Activated CD4-positive, alpha-beta memory T cell treated with anti-CD3 and anti-CD28 coated beads for 36 hours (primary cell): Measurements from ENCODE around the gene TP63. TPM values are rescaled to one million over a fixed set of nuclear protein-coding genes. Genes with fewer than 3 reads are reported as not detected.
"Not testable (repeated sequence)": the region's sequence is repeated elsewhere in the genome, so short reads cannot be mapped to it uniquely, and the experiment has no call there.

Experiments used
- CTCF ChIA-PET: fragments of 350-600 bp; sonication (Branson Sonifier 250); formaldehyde crosslinking; loops from one replicate; lab custom pipeline; 2021; ENCODE audit warnings: antibody characterized with exemption, inconsistent platforms; lab: Charles Lee
- POLR2A ChIA-PET: fragments of 350-600 bp; sonication (Branson Sonifier 250); formaldehyde crosslinking; loops from one replicate; lab custom pipeline; 2021; ENCODE audit warnings: antibody characterized with exemption; lab: Charles Lee
- DNase-seq: peaks from one replicate; pipeline ENCODE4 v3.0.0-alpha.2; 2020
- H3K27ac Mint-ChIP-seq: one replicate; pipeline ENCODE4 v1.8.0; 2021; ENCODE audit warnings: mixed read lengths
- H3K27me3 Mint-ChIP-seq: one replicate; pipeline ENCODE4 v1.8.0; 2021; ENCODE audit warnings: mixed read lengths
- H3K36me3 Mint-ChIP-seq: one replicate; pipeline ENCODE4 v1.8.0; 2021; ENCODE audit warnings: mixed read lengths
- H3K4me1 Mint-ChIP-seq: one replicate; pipeline ENCODE4 v1.8.0; 2021; ENCODE audit warnings: low read depth, mixed read lengths
- H3K4me3 Mint-ChIP-seq: one replicate; pipeline ENCODE4 v1.8.0; 2021; ENCODE audit warnings: mild to moderate bottlenecking, mixed read lengths
- H3K9me3 Mint-ChIP-seq: one replicate; pipeline ENCODE4 v1.8.0; 2021; ENCODE audit warnings: mixed read lengths
- intact Hi-C: fragments of 100-400 bp; cut with micrococcal nuclease; formaldehyde crosslinking; loops from one replicate; pipeline ENCODE4 v1.15.1; 2023
- total RNA-seq, 2 experiments: library from RNA; stranded (reverse); gene quantifications; one replicate each; pipeline ENCODE4 v1.2.3, GENCODE V29; 2021

TP63 gene
- total RNA-seq, 2 experiments from 2014 or later, result 0.52 to 0.94 TPM

DNA sequence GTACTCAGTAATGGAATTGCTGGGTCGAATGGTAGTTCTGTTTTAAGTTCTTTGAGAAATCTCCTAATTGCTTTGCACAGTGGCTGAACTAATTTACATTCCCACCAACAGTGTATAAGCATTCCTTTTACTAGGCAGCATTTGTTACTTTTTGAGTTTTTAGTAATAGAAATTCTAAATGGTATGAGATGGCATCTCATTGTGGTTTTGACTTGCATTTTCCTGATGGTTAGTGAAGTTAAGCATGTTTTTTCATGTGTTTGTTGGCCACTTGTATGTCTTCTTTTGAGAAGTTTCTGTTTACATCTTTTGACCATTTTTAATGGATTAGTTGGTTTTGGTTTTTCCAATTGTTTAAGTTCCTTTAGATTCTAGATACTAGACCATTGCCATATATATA is 28.4 kb downstream of the TP63 start:
- H3K27me3 Mint-ChIP-seq, result peaks cover 4% of the 10 kb centered on the region
- POLR2A ChIA-PET, result no interaction called here
- peaks cover 16% of the 10 kb centered on the region for H3K9me3 Mint-ChIP-seq
- no peak overlapping the region for H3K4me3 Mint-ChIP-seq
- CTCF ChIA-PET, result no interaction called here
- no peak overlapping the region for H3K27ac Mint-ChIP-seq
- H3K36me3 Mint-ChIP-seq, result no peaks in the 10 kb centered on the region
- no peak for DNase-seq
- intact Hi-C loops, result no loop called here
- H3K4me1 Mint-ChIP-seq, result no peaks in the 10 kb centered on the region

DNA sequence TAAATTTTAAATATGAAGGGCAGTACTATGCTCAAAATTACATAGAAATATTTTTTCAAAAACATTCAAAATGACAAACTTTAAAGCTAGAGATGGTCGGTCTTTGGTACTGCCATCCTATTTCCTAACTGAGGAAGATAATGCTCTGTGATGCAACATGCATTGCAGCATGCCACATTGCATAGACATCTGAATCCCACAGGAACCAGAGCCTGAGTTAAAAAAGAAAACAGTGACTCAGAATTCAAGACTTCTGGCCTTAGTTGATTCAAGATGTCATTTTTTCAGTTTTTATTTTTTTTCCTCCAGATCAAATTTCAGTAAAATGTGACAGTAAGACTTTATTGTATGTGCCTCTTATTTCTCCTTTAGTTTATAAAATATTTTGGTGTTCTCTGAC is 33.1 kb downstream of the TP63 start:
- Mint-ChIP-seq H3K27me3 (peaks cover 2% of the 10 kb centered on the region), H3K27ac (no peak overlapping the region), H3K9me3 (no peaks in the 10 kb centered on the region), H3K4me1 (no peaks in the 10 kb centered on the region), H3K4me3 (no peak overlapping the region), H3K36me3 (no peaks in the 10 kb centered on the region)
- POLR2A ChIA-PET, result no interaction called here
- CTCF ChIA-PET, result no interaction called here
- intact Hi-C loops, result no loop called here
- no peak for DNase-seq

DNA sequence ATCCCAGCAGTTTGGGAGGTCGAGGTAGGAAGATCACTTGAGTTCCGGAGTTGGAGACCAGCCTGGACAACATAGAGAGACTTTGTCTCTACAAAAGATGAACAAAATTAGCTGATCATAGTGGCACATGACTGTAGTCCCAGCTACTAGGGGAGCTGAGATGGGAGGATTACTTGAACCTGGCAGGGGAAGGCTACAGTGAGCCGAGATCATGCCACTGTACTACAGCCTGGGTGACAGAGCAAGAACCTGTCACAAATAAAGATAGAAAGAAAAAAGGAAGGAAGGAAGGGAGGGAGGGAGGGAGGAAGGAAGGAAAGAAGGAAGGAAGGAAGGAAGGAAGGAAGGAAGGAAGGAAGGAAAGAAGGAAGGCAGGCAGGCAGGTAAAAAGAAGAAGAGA is 41.2 kb downstream of the TP63 start:
- CTCF ChIA-PET, H3K4me3 Mint-ChIP-seq, H3K27me3 Mint-ChIP-seq, intact Hi-C loops, POLR2A ChIA-PET, H3K27ac Mint-ChIP-seq, H3K36me3 Mint-ChIP-seq, H3K4me1 Mint-ChIP-seq, H3K9me3 Mint-ChIP-seq, DNase-seq: not testable (repeated sequence)

DNA sequence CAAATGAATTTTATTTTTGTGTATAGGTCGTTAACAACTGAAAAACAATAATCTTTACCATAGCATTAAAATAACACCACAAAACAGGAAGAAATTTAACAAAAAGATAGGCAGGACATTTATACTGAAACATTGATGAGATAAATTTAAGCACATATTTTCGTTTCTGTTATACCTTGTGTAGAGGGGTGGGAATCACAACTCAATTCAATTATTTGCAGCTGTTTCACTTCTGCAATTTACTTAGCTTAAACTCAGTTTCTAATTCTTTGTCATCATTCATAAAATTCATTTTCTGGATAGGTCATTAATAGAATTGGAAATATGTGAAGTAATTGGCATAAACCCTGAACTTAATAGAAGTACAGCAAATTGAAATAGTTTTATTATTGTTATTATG is 42.3 kb downstream of the TP63 start:
- H3K36me3 Mint-ChIP-seq, result no peaks in the 10 kb centered on the region
- no peak overlapping the region for H3K4me3 Mint-ChIP-seq
- H3K4me1 Mint-ChIP-seq, result peaks cover 4% of the 10 kb centered on the region
- H3K9me3 Mint-ChIP-seq, result peaks cover 4% of the 10 kb centered on the region
- peaks cover 1% of the 10 kb centered on the region for H3K27me3 Mint-ChIP-seq
- POLR2A ChIA-PET, result no interaction called here
- intact Hi-C loops, result no loop called here
- DNase-seq, result no peak
- CTCF ChIA-PET, result no interaction called here
- H3K27ac Mint-ChIP-seq, result no peak overlapping the region

DNA sequence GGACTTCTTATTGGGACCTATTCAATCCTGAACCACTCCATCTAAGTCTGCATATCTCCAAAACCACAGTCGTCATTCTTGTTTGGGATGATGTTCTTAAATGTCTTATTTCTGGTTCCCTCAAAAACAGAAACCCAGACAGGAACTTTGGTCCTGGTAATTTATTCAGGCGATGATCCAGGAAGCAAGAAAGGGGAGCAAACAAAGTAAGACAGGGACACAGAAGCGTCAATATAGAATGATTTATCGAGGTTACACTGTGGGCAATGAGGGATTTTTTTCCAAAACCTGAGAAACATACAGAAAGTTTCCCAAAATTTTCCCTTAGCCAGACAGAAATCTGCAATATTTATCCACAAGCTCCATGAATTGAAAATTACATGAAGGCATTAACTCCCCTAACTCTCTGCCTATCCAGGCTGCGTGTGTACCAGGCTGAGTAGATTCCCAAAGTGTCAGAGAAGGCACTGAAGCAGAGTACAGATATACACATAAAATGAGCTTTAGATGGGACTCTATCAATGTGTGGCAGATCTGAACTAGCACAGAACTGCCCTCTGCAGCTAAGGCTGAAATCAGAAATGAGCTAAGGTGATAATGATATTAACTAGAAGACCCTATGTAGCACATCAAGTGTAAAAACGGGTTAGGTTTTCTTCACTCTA is 43.2 kb downstream of the TP63 start:
- H3K4me1 Mint-ChIP-seq, result peaks cover 4% of the 10 kb centered on the region
- ChIA-PET POLR2A (no interaction called here), CTCF (interaction anchor here (1.4 kb wide), 1 partner anchor 401 kb away, joined by 5 read pairs; no protein-coding TSS in a partner anchor)
- no peak overlapping the region for H3K27ac Mint-ChIP-seq
- DNase-seq, result no peak
- H3K9me3 Mint-ChIP-seq, result peaks cover 8% of the 10 kb centered on the region
- H3K36me3 Mint-ChIP-seq, result no peaks in the 10 kb centered on the region
- peaks cover 1% of the 10 kb centered on the region for H3K27me3 Mint-ChIP-seq
- no peak overlapping the region for H3K4me3 Mint-ChIP-seq
- intact Hi-C loops, result no loop called here

DNA sequence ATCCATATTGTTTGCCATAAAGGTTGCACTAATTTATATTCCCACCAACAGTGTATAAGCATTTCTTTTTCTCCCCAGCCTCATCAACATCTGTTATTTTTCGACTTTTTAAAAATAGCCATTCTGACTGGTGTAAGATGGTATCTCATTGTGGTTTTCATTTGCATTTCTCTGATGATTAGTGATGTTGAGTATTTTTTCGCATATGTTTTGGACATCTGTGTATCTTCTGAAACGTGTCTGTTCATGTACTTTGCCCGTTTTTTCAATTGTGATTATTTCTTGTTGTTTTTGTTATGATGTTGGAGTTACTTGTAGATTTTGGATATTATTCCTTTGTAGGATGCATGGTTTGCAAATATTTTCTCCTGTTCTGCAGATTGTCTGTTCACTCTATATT is 46.5 kb downstream of the TP63 start:
- POLR2A ChIA-PET, result no interaction called here
- Mint-ChIP-seq H3K4me3 (no peak overlapping the region), H3K36me3 (no peaks in the 10 kb centered on the region), H3K9me3 (peaks cover 10% of the 10 kb centered on the region), H3K27ac (no peak overlapping the region), H3K4me1 (no peaks in the 10 kb centered on the region), H3K27me3 (peaks cover 4% of the 10 kb centered on the region)
- CTCF ChIA-PET, result no interaction called here
- DNase-seq, result no peak
- intact Hi-C loops, result no loop called here

DNA sequence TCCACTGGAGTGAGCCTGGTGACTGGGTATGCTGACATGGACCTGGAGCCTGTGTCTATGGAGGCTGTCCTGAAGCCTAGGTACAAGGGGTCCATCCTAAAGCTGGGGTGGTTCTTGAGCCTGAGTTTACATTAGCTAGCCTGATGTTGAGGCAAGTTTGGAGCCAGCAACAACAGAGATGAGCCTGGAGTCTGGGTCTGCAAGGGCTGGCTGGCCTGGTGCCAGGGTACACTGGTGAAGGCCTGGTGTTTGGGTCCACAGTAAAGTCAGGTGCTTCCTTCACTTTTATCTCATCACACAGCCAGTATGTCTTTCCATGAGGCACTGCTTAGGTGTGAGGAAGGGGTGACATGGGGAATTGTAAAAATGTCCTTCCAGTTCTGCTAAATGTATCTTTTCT is 49.5 kb downstream of the TP63 start:
- Mint-ChIP-seq H3K27me3 (peaks cover 4% of the 10 kb centered on the region), H3K9me3 (peaks cover 10% of the 10 kb centered on the region), H3K4me1 (peaks cover 12% of the 10 kb centered on the region), H3K4me3 (no peak overlapping the region), H3K27ac (no peak overlapping the region), H3K36me3 (no peaks in the 10 kb centered on the region)
- DNase-seq, result no peak
- intact Hi-C loops, result no loop called here
- CTCF ChIA-PET, result no interaction called here
- POLR2A ChIA-PET, result no interaction called here

DNA sequence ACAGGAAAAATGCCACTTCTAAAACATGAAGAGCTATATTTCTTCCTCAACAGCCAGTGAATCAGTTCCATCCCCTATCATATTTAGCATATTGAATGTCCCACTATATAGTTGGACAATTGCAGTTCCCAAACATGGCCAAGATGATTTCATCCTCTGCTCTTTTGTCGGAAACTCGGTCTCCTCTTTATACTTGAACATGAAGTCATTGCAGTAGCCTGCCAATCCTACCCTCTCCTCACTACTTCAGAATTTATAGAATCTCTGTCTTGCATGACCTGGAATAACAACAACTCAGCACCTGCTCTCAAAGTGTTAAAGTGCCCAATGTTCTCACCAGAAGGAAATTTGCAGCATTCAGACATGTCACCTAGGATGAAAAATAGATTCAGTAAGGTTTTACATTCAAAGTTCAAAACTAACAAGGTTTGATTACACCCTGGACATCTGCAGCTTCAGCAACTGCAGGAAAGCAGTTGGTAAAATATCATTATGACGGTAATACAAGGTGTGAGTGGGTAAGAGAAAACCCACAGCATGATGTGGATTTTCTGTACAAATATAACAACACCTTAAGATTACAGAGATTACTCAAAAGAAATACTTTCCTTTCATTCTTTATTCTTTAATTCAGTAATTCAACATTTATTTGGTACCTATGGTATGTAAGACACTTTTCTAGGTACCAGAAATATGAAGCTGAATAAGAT is 52.5 kb downstream of the TP63 start:
- H3K27me3 Mint-ChIP-seq, result peaks cover 4% of the 10 kb centered on the region
- no peak overlapping the region for H3K27ac Mint-ChIP-seq
- POLR2A ChIA-PET, result no interaction called here
- no peak for DNase-seq
- H3K36me3 Mint-ChIP-seq, result no peaks in the 10 kb centered on the region
- H3K4me3 Mint-ChIP-seq, result no peak overlapping the region
- peaks cover 12% of the 10 kb centered on the region for H3K4me1 Mint-ChIP-seq
- CTCF ChIA-PET, result no interaction called here
- intact Hi-C loops, result no loop called here
- peaks cover 4% of the 10 kb centered on the region for H3K9me3 Mint-ChIP-seq

DNA sequence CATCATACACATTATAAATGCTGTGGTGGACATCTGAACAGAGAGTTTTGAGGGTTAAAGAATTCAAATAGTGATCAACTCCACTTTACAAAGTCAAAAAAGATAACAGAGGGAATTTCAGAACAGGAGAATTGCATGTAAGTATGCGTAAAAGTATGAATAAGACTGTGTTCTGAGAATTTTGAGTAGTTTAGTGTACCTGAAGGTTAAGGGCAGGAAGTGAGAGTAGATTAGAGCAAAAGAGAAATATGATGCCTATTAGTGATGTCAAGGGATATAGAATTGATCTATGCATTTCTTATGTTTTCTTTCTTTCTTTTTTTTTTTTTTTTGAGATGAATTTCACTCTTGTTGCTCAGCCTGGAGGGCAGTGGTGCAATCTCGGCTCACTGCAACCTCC is 53.1 kb downstream of the TP63 start:
- Mint-ChIP-seq H3K27ac (no peak overlapping the region), H3K4me3 (no peak overlapping the region), H3K9me3 (peaks cover 1% of the 10 kb centered on the region), H3K36me3 (no peaks in the 10 kb centered on the region), H3K4me1 (peaks cover 14% of the 10 kb centered on the region), H3K27me3 (peaks cover 6% of the 10 kb centered on the region)
- ChIA-PET POLR2A (no interaction called here), CTCF (no interaction called here)
- intact Hi-C loops, result no loop called here
- DNase-seq, result no peak

DNA sequence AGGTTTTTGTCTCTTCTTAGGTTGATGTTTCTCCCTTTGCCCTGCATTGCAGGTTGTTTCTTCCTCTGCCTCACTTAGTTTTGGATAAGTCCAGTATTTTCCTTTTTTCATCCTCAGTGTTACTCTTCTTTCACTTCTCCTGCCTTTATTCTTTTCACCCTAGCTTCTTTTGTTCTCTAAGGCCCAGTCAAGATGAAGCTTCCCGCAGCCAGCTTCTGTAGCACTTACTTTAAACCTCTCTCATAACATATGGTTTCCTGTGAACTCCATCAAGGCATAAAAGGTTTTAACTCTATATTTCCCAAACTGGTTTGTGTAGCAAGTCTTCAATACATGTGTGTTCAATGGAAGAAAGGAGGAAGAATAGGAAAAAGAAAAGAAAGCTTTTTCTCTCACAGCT is 54.1 kb downstream of the TP63 start:
- ChIA-PET CTCF (no interaction called here), POLR2A (no interaction called here)
- no peak for DNase-seq
- no peak overlapping the region for H3K27ac Mint-ChIP-seq
- peaks cover 14% of the 10 kb centered on the region for H3K4me1 Mint-ChIP-seq
- peaks cover 1% of the 10 kb centered on the region for H3K9me3 Mint-ChIP-seq
- intact Hi-C loops, result no loop called here
- no peak overlapping the region for H3K4me3 Mint-ChIP-seq
- no peaks in the 10 kb centered on the region for H3K36me3 Mint-ChIP-seq
- peaks cover 9% of the 10 kb centered on the region for H3K27me3 Mint-ChIP-seq

DNA sequence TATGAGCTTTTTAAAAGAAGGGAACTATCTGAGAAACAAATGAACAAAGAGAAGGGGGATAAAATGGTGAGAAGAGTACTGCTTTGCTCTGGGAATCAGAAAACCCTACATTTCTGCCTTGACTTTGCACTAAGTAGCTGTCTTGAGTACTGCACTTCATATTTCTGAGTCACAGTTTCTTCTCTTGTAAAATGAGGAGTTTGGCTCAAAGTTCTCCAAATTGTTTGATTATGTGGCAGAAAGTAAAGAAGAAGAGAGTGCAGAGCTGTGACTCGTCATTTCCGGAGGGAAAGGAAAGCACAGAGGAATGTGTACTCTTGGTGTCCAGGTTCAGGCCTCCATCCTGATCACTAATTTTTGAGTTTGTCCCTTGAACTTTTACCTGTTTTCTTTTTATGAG is 54.7 kb downstream of the TP63 start:
- ChIA-PET POLR2A (no interaction called here), CTCF (no interaction called here)
- no peak for DNase-seq
- intact Hi-C loops, result no loop called here
- H3K27ac Mint-ChIP-seq, result no peak overlapping the region
- peaks cover 14% of the 10 kb centered on the region for H3K4me1 Mint-ChIP-seq
- H3K4me3 Mint-ChIP-seq, result no peak overlapping the region
- H3K27me3 Mint-ChIP-seq, result peaks cover 8% of the 10 kb centered on the region
- no peaks in the 10 kb centered on the region for H3K36me3 Mint-ChIP-seq
- no peaks in the 10 kb centered on the region for H3K9me3 Mint-ChIP-seq

DNA sequence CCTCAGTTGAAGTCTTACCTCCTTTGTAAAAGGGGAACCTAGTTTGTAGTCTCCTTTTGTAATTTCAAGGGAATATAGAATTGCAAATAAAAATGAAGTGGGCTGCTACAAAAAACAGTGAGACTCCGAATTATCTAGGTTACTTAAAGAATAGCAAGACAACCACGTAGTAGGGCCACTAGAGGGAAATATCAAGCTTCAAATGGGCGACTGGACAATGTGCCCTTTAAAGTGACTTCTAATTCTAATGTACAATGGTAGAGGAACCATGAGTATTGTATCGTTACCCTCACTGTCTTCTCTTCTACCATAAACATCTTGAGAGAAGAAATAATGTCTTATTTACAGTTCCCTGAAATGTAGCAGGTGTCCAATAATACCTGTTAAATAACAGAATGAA is 56.3 kb downstream of the TP63 start:
- intact Hi-C loops, result no loop called here
- no peak overlapping the region for H3K4me3 Mint-ChIP-seq
- no peak for DNase-seq
- peaks cover 14% of the 10 kb centered on the region for H3K4me1 Mint-ChIP-seq
- ChIA-PET POLR2A (no interaction called here), CTCF (interaction anchor here (1.5 kb wide), 2 partner anchors 260 to 415 kb away, joined by 5 to 6 read pairs; no protein-coding TSS in a partner anchor)
- no peak overlapping the region for H3K27ac Mint-ChIP-seq
- H3K27me3 Mint-ChIP-seq, result peaks cover 6% of the 10 kb centered on the region
- H3K36me3 Mint-ChIP-seq, result no peaks in the 10 kb centered on the region
- no peaks in the 10 kb centered on the region for H3K9me3 Mint-ChIP-seq

DNA sequence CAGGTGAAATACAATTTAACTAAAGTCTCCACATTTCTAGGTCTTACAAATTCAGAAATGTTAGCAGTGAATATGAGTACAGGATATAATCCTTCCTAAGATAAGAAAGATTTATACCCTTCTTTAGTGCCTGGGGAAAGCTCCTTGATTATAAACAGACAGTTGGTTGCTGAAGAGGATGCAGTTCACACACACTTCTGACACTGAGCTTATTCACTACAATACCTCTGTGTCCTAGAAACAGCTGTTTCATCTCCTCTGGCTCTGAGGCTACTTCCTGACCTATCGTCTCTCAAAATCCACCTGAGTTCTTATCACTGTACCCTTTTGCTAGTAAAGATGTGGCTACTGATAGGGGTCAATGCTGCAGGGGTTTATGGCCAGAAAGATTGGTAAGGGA is 57.1 kb downstream of the TP63 start:
- no peak overlapping the region for H3K27ac Mint-ChIP-seq
- intact Hi-C loops, result no loop called here
- H3K36me3 Mint-ChIP-seq, result no peaks in the 10 kb centered on the region
- H3K27me3 Mint-ChIP-seq, result peaks cover 6% of the 10 kb centered on the region
- H3K4me1 Mint-ChIP-seq, result peaks cover 14% of the 10 kb centered on the region
- CTCF ChIA-PET, result interaction anchor here (1.2 to 1.5 kb wide), 2 partner anchors 55 to 415 kb away, joined by 3 to 5 read pairs; no protein-coding TSS in a partner anchor
- POLR2A ChIA-PET, result interaction anchor here (0.8 kb wide), 1 partner anchor 9 kb away, joined by 3 read pairs; no protein-coding TSS in a partner anchor
- no peaks in the 10 kb centered on the region for H3K9me3 Mint-ChIP-seq
- no peak overlapping the region for H3K4me3 Mint-ChIP-seq
- DNase-seq, result no peak
